ENCODE data around the gene RALA. TPM values are rescaled to one million over a fixed set of nuclear protein-coding genes. Genes with fewer than 3 reads are reported as not detected.

RALA gene
- total and polyA plus RNA-seq, 2 of the 13 experiments (the other 11 are each of a cell fraction or from before 2014, with no cell fraction given) = 11.8 to 19.5 TPM

DNA sequence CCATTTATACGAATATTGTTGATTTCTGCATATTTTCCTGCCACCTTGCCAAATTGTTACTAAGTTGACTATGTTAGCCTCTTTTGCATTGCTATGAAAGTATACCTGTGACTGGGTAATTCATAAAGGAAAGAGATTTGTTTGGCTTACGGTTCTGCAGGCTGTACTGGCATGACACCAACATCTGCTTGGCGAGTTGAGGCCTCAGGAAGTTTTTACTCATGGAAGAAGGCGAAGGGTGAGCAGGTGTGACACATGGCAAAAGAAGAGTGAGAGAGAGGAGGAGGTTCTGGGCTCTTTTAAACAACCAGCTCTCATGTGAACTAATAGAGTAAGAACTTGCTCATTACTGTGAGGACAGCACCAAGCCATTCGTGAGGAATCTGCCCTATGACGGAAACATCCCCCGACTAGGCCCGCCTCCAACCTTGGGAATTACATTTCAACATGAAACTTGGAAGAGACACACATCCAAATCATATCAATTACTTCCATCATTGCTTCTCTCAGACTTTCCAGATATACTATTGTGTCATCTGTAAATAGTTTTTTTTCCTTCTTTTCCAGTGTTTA lies 8.4 kb downstream of the RALA start:
- TF ChIP-seq, protein P1, sequence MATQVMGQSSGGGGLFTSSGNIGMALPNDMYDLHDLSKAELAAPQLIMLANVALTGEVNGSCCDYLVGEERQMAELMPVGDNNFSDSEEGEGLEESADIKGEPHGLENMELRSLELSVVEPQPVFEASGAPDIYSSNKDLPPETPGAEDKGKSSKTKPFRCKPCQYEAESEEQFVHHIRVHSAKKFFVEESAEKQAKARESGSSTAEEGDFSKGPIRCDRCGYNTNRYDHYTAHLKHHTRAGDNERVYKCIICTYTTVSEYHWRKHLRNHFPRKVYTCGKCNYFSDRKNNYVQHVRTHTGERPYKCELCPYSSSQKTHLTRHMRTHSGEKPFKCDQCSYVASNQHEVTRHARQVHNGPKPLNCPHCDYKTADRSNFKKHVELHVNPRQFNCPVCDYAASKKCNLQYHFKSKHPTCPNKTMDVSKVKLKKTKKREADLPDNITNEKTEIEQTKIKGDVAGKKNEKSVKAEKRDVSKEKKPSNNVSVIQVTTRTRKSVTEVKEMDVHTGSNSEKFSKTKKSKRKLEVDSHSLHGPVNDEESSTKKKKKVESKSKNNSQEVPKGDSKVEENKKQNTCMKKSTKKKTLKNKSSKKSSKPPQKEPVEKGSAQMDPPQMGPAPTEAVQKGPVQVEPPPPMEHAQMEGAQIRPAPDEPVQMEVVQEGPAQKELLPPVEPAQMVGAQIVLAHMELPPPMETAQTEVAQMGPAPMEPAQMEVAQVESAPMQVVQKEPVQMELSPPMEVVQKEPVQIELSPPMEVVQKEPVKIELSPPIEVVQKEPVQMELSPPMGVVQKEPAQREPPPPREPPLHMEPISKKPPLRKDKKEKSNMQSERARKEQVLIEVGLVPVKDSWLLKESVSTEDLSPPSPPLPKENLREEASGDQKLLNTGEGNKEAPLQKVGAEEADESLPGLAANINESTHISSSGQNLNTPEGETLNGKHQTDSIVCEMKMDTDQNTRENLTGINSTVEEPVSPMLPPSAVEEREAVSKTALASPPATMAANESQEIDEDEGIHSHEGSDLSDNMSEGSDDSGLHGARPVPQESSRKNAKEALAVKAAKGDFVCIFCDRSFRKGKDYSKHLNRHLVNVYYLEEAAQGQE (IDR thresholded peaks at IDR 0.05; ENCODE audit: borderline replicate concordance in 1 of 2, low read depth in 1 of 2, low read length in 2 of 2) = no peak
- TF ChIP-seq MYNN (CRISPR knock-in tag; IDR thresholded peaks at IDR 0.05; ENCODE audit: low read depth) (no peak), ZSCAN25 (CRISPR knock-in tag; IDR thresholded peaks at IDR 0.05) (no peak)
- H2AFZ ChIP-seq (ENCODE audit: low read length) = no peak overlapping the region
- peaks cover 9 to 20% of the 10 kb centered on the region in 2 experiments; a peak in 4 of 5 replicates for H3K36me3 ChIP-seq (replicated peaks in 1 of 2; ENCODE audit: control insufficient read depth in 1 of 2, insufficient read depth in 2 of 2, low read length in 2 of 2)
- ChIA-PET POLR2A (no interaction called here), CTCF (ENCODE audit: low intra/inter-chr PET ratio, low total read pairs) (no interaction called here)
- no peaks in the 10 kb centered on the region for H3K9me3 ChIP-seq (ENCODE audit: low read length)
- intact Hi-C loops (cut with micrococcal nuclease; ENCODE audit: unreplicated experiment) (no loop called here), in situ Hi-C loops (cut with HindIII; ENCODE audit: extremely low pct_ligation_motif_present, low pct_unique_long_range_greater_than_20kb) (no loop called here)
- H3K4me1 ChIP-seq (ENCODE audit: insufficient read depth, low read length) = peaks cover 21% of the 10 kb centered on the region
- no peak for DNase-seq (ENCODE audit: low spot score)
- H3K27me3 ChIP-seq (ENCODE audit: control insufficient read depth in 1 of 2, insufficient read depth in 2 of 2, low read length in 2 of 2) = no peaks in the 10 kb centered on the region
- WGBS (ENCODE audit: low lambda C conversion rate) = 98% methylated on average over 8 of the region's 8 CpGs
- no TSS peak for BruUV-seq (replicated peaks)
- ATAC-seq = no peak
- no peak for FAIRE-seq
- no peak overlapping the region for H3K27ac ChIP-seq (ENCODE audit: extremely low read length, insufficient read depth, low read length)
- no peak overlapping the region for H3K4me3 ChIP-seq (replicated peaks in 1 of 3; ENCODE audit: insufficient read depth in 1 of 3, low read depth in 2 of 3, low read length in 3 of 3)
- H3K9ac ChIP-seq (ENCODE audit: insufficient read depth, low read depth, low read length) = no peak overlapping the region
- H3K4me2 ChIP-seq (ENCODE audit: low read depth, low read length) = no peak overlapping the region
- peaks cover 3% of the 10 kb centered on the region; the same call in 1 of the 2 replicates for H4K20me1 ChIP-seq (ENCODE audit: insufficient read depth, low read length)
- peaks cover 93% of the 10 kb centered on the region for H3K79me2 ChIP-seq (ENCODE audit: insufficient read depth, low read length)
